ENCODE measurements around the gene MAPKAP1.

Gene MAPKAP1

DNA sequence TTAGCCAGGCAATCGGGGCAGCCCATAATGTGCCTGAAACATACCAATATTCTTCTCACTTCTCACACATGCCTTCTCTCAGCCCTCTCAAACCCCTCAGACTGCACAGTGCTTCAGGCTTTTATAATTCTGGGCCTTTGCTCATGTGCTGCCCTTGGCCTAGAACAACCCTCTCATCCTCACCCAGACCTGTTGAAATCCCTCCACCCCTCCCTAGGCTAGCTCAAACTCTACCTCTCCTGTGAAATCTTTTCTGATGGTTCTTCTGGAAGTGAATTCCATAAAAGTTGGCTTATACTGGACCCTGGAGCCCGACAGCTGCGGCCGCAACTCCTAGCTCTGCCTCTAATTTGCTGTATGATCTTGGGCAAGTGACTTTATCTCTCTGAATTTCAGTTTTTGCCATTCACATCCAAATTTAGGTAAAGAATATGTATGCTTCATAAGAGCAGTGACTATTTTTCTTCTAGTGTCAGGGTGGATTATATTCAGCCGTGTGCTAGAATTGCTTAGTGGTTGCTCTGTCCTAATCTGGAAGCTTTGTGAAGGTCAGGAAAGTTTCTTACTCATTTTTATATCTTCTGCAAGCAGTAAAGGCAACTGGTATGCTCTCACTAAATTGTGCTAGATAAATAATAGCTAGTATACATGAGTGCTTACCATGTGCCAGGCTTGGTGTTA lies 221.4 kb downstream of the MAPKAP1 start:
- intact Hi-C loops (cut with DNase I), result no loop called here
- DNase-seq, result no peak

DNA sequence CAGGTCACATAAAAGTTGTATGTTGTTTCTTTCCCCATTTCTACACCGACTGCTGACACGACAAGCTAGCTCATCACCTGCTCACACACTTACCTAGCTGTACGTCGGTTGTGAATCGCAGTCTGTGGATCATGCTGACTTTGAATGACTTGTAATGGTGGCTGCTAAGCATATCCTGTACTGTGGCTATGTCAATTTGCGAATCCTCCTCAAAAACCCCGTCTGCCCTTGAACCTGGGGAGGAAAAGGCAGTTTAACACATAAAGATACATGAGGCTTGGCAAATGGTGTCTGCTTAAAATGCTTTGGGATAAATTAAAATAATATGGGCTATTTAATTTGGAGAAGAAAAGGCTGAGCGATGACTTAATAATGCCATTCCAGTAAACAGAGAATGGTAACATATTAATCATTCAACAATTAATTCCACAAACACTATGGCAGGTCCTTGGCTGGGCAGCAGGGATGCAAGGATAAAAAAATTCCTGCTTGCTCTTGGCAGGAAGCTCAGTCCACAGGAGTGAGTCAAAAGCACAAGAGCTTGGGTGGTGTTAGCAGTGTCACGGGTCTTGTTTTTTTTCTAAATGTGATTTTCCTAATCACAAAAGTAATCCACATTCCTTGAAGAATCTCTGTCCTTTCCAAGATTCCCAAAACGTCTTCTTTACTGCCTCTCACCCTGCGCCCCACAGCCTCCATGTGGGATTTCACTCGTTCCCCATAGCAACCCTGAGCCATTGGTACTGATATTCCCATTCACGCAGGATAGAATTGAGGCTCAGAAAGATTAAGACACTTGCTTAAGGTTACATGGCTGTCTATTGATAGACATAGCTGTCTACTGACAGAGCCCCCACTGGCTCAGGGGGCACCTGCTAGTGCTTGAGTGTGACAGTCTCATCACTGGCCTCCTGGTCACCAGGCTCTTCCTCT lies 222.4 kb downstream of the MAPKAP1 start:
- DNase-seq, result peak in 3 of 42 donors; percentile 12 to 52 (median 40)
- intact Hi-C loops (cut with DNase I), result no loop called here

DNA sequence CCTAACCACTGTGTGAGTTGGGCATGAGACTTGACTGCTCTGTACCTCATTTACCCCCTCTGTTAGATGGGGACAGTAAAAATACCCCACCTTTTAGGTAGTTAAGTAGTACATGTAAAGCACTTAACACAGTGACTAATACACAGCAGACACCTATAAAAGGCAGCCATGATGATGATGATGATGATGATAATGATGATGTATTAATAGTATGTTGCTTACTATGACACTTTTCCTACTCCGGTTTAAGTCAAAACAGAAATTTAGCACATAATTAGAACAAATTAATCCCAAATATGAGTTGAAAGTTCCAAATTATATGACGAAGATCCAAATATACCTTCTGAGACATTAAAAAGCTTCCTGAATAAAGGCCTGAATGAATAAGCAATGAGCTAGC lies 223.3 kb downstream of the MAPKAP1 start:
- intact Hi-C loops (cut with DNase I), result no loop called here
- DNase-seq, result no peak

- intact Hi-C loops (cut with DNase I), result no loop called here
- DNase-seq, result no peak
Observed at GRCh38 chr9:125479846-125480615, 227.0 kb downstream of the MAPKAP1 start.

DNA sequence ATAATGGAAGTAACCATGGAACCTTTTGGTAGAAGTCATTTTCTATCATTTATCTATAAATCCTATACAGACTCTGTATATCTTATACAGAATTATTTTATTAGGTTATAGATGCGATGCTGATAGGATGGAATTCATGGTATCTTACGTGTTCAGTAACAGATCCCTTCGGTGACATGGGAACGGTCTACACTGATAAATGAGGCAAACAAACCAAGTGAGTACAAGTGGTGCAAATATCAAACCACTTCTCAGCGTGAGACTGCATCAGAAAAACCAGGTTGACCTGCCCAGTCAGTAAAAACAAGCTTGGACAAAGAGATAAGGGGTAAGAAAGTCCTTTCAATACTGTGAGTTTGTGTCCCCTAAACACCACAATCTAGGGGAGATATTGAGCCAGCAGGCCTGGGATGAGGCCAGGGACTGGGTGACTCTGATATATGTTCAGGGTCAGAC lies 229.9 kb downstream of the MAPKAP1 start:
- intact Hi-C loops (cut with DNase I), result no loop called here
- DNase-seq, result no peak

DNA sequence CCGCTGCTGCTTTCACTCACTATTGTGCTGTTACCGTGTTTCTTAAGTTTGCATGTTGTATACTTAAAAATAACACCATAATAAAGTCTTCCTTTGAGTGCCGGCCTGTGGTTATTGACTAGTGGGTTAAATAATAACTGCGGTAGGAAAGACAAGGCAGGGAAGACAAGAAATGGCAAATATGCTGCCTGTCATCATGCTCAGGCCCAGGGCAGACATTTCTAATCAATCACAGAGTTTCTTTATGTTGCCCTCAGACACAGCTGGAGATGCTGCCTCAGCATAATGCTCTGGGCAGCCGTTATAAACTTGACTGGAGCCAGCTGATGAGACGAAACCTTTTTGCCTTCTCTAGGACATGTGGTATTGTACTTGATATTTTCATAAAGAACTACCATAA lies 230.4 kb downstream of the MAPKAP1 start:
- no peak for DNase-seq
- intact Hi-C loops (cut with DNase I), result no loop called here

GRCh38 chr9:125475385-125475784 lies 231.6 kb downstream of the MAPKAP1 start:
- no peak for DNase-seq
- intact Hi-C loops (cut with DNase I), result no loop called here

DNA sequence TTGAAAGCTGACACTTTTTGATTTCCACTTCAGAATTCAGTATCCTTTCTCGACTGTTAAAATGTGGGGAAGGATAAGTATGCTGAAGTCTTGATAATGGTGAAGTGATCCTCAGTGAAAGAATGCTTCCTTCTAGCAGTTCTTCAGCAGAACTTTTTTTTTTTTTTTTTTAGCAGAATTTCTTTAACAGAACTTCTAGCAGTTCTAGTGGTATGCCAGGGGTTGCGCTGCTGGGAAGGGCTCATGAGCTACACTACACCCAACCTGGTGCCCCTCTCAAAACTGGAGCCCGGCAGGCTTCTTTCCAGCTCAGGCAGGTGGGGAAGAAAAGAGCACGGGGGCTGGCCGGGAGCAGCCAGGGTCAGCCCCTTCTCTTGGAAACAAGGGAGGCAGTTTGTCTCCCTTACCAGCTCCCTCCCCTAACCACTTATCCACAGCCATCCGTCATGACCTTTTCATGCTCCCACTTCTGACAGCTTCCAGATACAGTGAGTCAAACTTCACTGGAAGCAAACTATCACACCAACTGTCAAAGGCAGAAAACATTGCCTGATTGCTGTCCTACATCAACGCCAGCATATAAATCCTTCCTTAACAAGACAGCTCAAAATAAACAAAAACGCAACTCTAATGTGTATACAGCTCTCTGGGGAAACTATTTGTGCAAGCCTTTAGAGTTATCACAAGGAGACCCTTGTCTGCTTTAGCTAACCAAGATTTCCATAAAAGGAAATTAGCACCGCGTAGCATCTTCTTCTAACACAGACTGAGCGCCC lies 233.9 kb downstream of the MAPKAP1 start:
- intact Hi-C loops (cut with DNase I), result no loop called here
- peak in 25 of 42 donors; percentile 7 to 66 (median 25) for DNase-seq

GRCh38 chr9:125472562-125472925 lies 234.5 kb downstream of the MAPKAP1 start:
- no peak for DNase-seq
- intact Hi-C loops (cut with DNase I), result no loop called here

- intact Hi-C loops (cut with DNase I), result no loop called here
Observed at GRCh38 chr9:125470767-125471580, 236.0 kb downstream of the MAPKAP1 start.

GRCh38 chr9:125470189-125470588 lies 236.8 kb downstream of the MAPKAP1 start:
- intact Hi-C loops (cut with DNase I), result no loop called here
- DNase-seq, result no peak

More at GRCh38 chr9:125470767-125471580, 236.0 kb downstream of the MAPKAP1 start:
- DNase-seq, result no peak

GRCh38 chr9:125468646-125469045 lies 238.4 kb downstream of the MAPKAP1 start:
- DNase-seq, result no peak
- intact Hi-C loops (cut with DNase I), result no loop called here

- DNase-seq, result no peak
- intact Hi-C loops (cut with DNase I), result no loop called here
Observed at GRCh38 chr9:125467116-125467740, 239.8 kb downstream of the MAPKAP1 start.

DNA sequence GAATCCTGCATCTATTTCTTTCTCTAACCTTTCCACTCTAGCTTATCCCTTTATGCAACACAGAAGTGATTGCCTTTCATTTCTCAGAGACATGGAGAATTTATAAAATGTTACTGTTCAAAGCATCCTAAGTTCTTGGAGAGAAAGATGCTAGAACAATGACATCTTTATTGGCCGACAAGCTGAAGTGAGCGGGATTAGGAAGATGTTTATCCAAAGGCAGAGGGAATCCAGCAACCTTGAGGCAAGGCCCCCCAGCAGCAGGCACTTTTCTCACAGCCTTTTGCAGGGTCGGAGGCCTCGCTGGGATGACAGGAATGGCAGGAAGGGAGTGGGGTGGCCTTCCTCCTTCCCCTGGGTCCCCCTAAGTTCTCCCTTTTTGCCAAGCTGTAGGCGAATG lies 240.6 kb downstream of the MAPKAP1 start:
- no peak for DNase-seq
- intact Hi-C loops (cut with DNase I), result no loop called here

DNA sequence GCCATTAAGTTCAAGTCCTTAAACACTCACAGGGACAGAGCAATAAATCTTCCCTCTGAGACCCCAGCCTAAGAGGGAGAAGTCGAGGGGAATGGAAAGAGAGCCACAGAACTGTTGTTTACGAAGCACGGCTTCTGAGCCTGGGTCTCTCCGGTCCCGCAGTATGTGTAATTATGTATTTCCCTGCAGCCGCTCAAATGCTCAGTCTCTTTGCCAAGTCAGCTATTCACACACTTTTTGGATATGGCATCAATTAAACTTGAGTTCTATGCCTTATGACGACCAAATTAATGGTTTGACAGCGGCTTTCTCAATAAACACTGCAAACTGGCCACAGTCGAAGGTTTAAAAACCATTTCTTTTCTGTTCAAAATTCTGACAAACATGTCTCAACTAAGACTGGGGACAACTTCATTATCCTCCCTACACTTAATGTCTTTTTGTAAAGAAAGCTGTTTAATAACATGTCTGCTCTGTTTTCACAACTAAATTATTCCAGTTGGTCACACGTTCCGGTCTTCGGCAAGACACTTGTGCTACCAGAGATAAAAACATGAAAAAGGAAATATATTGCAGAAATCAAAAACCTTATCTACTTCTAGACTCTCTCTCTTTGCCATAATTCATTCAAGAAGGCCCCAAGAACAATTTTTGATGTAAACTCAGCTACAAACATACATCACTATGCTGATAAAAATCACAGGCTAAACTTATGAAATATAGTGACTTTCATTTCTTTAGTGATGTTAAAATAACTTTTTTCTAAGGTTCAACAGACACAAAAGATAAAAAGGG lies 242.2 kb downstream of the MAPKAP1 start:
- intact Hi-C loops (cut with DNase I), result no loop called here
- DNase-seq, result no peak

GRCh38 chr9:125463926-125464325 lies 243.1 kb downstream of the MAPKAP1 start:
- no peak for DNase-seq
- intact Hi-C loops (cut with DNase I), result no loop called here

GRCh38 chr9:125462861-125463291 lies 244.1 kb downstream of the MAPKAP1 start:
- intact Hi-C loops (cut with DNase I), result no loop called here
- no peak for DNase-seq

Data from head of caudate nucleus (tissue), 42 donors.